ENCODE data around the gene GLIS1.

The GLIS1 gene

GRCh38 chr1:53473463-53473862 lies 265.5 kb downstream of the GLIS1 start:
- DNase-seq = no peak

GRCh38 chr1:53471000-53471399 lies 268.0 kb downstream of the GLIS1 start:
- DNase-seq = no peak

GRCh38 chr1:53470584-53470983 lies 268.4 kb downstream of the GLIS1 start:
- DNase-seq = no peak

- no peak for DNase-seq
Measured at GRCh38 chr1:53470155-53470554, 268.8 kb downstream of the GLIS1 start.

- DNase-seq = no peak
Measured at GRCh38 chr1:53469373-53469772, 269.6 kb downstream of the GLIS1 start.

- DNase-seq = no peak
Measured at GRCh38 chr1:53468374-53468773, 270.6 kb downstream of the GLIS1 start.

- no peak for DNase-seq
Measured at GRCh38 chr1:53467391-53467790, 271.6 kb downstream of the GLIS1 start.

GRCh38 chr1:53465023-53465957 lies 273.7 kb downstream of the GLIS1 start:
- no peak for DNase-seq

- DNase-seq = no peak
Measured at GRCh38 chr1:53463961-53464899, 274.7 kb downstream of the GLIS1 start.

GRCh38 chr1:53462769-53463501 lies 276.0 kb downstream of the GLIS1 start:
- DNase-seq = no peak

- DNase-seq = no peak
Measured at GRCh38 chr1:53462193-53462592, 276.8 kb downstream of the GLIS1 start.

- no peak for DNase-seq
Measured at GRCh38 chr1:53461323-53462044, 277.5 kb downstream of the GLIS1 start.

GRCh38 chr1:53460666-53461322 lies 278.2 kb downstream of the GLIS1 start:
- no peak for DNase-seq

- DNase-seq = no peak
Measured at GRCh38 chr1:53460211-53460634, 278.7 kb downstream of the GLIS1 start.

- no peak for DNase-seq
Measured at GRCh38 chr1:53459321-53460175, 279.4 kb downstream of the GLIS1 start, which contains the start of gene DMRTB1. TSS of gene DMRTB1 (plus strand) at chr1:53459399. CDS start at chr1:53459454, 55 bp downstream.

GRCh38 chr1:53458634-53459033 lies 280.3 kb downstream of the GLIS1 start:
- no peak for DNase-seq
